Adrenal gland (tissue), 12 donors: Measurements from ENCODE around the gene SLC22A3. TPM values are rescaled to one million over a fixed set of nuclear protein-coding genes. Genes with fewer than 3 reads are reported as not detected.

Experiments
- DNase-seq, 7 donors: peaks; one replicate each; pipeline ENCODE4 v3.0.0-alpha.2; 2019 to 2020
- H3K27ac ChIP-seq, 5 donors: fragments of 200-600 bp; sonication (generic) in 4 of 5; 1 replicate in 3 of 5; 2 replicates in 2 of 5; pipeline versions ENCODE4 v1.5.1 to v1.8.0; 2016 to 2020; ENCODE audit warnings: mild to moderate bottlenecking in 1 of 5
- H3K27me3 ChIP-seq: fragments of 200-600 bp; 2 replicates; pipeline ENCODE4 v1.8.0; 2021
- H3K36me3 ChIP-seq, 2 donors: fragments of 200-600 bp; replicated peaks in 1 of 2; 1 replicate in 1 of 2; 2 replicates in 1 of 2; pipeline versions ENCODE4 v1.5.1 to v1.8.0; 2018 to 2022
- H3K4me1 ChIP-seq, 2 donors: fragments of 200-600 bp; replicated peaks in 1 of 2; 1 replicate in 1 of 2; 2 replicates in 1 of 2; pipeline versions ENCODE4 v1.5.1 to v1.8.0; 2018 to 2021
- H3K4me3 ChIP-seq, 4 donors: fragments of 200-600 bp; sonication (generic) in 3 of 4; one replicate each; pipeline ENCODE4 v1.5.1; 2016 to 2018
- H3K9me3 ChIP-seq, 3 donors: fragments of 200-600 bp; sonication (generic) in 1 of 3; replicated peaks in 1 of 3; 1 replicate in 2 of 3; 2 replicates in 1 of 3; pipeline versions ENCODE4 v1.5.1 to v1.8.0; 2016 to 2021
- POLR2A ChIP-seq, 2 donors: fragments of 450-650 bp; IDR thresholded peaks; one replicate each; pipeline ENCODE4 v1.6.1; 2017; ENCODE audit warnings: antibody characterized with exemption in 2 of 2, mild to moderate bottlenecking in 2 of 2, moderate library complexity in 1 of 2
- WGBS, 4 donors: extraction: QIAGEN DNeasy Blood & Tissue Kit in 2 of 4; methylation state at CpG; one replicate each; pipeline versions ENCODE4 v1.1.5 to v1.1.7; 2013 to 2017; 5-methylcytosine and 5-hydroxymethylcytosine counted together
- intact Hi-C, 2 donors: fragments of 100-400 bp; cut with DNase I; formaldehyde crosslinking; loops; one replicate each; pipeline versions ENCODE4 v1.14.1 to v1.15.0; 2022 to 2023
- polyA plus RNA-seq, 3 donors: library from polyadenylated mRNA; stranded (reverse); fragments of 200-250 nt in 2 of 3; fragments of 350-450 nt in 1 of 3; fragmentation: Illumina TruSeq in 1 of 3; extraction: RNeasy Lipid Tissue Mini Kit (QIAGEN cat#74804) in 1 of 3; gene quantifications; one replicate each; pipeline ENCODE4 v1.2.3, GENCODE V29; 2013 to 2014
- total RNA-seq, 9 donors: library from RNA; depleted of rRNA in 4 of 9; stranded (reverse); fragments of >200 nt in 4 of 9; fragments of 120-200 nt in 1 of 9; fragmentation: NEBNext Ultra II Directional in 1 of 9; extraction: Animal tissue kit (Norgen Biotek cat#: 25700) in 1 of 9; gene quantifications; one replicate each; pipeline versions ENCODE4 v1.1.0 to v1.2.4, GENCODE V29; 2013 to 2023
- TF ChIP-seq, protein P1 (sequence below), 6 experiments: fragments of 450-650 bp in 4 of 6; fragments of 200-600 bp in 2 of 6; sonication (generic) in 1 of 6; IDR thresholded peaks; 1 replicate in 5 of 6; 2 replicates in 1 of 6; pipeline versions ENCODE4 v1.5.1 to v1.8.0; 2016 to 2021; ENCODE audit warnings: antibody characterized with exemption in 6 of 6, mild to moderate bottlenecking in 2 of 6, moderate library complexity in 1 of 6
- donor health status: healthy with polysubstance abuse.
- donor health status: Bipolar disorder and iron deficiency.
- donor health status: DM: yes; HTN: yes; CAD: no.
- donor health status: DM: no; HTN: no; CAD: no.
- donor health status: DM: no; HTN: no; CAD: no.
- donor health status: DM: yes; HTN: yes; CAD: no.

Gene SLC22A3
- total and polyA plus RNA-seq, 12 donors, result 7.2 to 51.9 (median 31.2) TPM

GRCh38 chr6:160398674-160399271 lies 50.6 kb downstream of the SLC22A3 start:
- no peak for DNase-seq
- H3K36me3 ChIP-seq, result no peaks in the 10 kb centered on the region
- WGBS, 4 donors, result 62 to 80% (median 74%) methylated on average over 3 of the region's 3 CpGs
- no peaks in the 10 kb centered on the region for H3K27me3 ChIP-seq
- peaks cover 0 to 3% of the 10 kb centered on the region in 2 donors for H3K4me1 ChIP-seq
- H3K27ac ChIP-seq, result no peak overlapping the region
- H3K9me3 ChIP-seq, result no peaks in the 10 kb centered on the region
- H3K4me3 ChIP-seq, result no peak overlapping the region
- no peak for TF ChIP-seq POLR2A (IDR thresholded peaks at IDR 0.05)
- TF ChIP-seq, protein P1, sequence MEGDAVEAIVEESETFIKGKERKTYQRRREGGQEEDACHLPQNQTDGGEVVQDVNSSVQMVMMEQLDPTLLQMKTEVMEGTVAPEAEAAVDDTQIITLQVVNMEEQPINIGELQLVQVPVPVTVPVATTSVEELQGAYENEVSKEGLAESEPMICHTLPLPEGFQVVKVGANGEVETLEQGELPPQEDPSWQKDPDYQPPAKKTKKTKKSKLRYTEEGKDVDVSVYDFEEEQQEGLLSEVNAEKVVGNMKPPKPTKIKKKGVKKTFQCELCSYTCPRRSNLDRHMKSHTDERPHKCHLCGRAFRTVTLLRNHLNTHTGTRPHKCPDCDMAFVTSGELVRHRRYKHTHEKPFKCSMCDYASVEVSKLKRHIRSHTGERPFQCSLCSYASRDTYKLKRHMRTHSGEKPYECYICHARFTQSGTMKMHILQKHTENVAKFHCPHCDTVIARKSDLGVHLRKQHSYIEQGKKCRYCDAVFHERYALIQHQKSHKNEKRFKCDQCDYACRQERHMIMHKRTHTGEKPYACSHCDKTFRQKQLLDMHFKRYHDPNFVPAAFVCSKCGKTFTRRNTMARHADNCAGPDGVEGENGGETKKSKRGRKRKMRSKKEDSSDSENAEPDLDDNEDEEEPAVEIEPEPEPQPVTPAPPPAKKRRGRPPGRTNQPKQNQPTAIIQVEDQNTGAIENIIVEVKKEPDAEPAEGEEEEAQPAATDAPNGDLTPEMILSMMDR (IDR thresholded peaks at IDR 0.05), result no peak
- intact Hi-C loops, result no loop called here

DNA sequence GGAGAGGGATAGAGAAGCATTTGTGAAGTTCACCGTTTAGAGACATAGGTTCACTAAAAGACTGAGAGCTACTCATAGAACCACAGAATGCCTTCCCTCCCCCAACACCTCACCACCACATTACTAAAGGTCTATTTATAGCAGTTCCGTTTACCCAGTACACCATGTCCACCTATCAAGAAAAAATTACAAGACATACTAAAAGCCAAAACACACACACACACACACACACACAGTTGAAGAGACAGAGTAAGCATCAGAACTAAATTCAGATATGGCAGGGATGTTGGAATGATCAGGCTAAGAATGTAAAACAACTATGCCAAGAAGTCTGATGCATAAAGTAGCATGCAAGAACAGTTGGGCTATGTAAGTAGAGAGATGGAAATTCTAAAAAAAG lies 52.3 kb downstream of the SLC22A3 start:
- no peak for DNase-seq
- no peaks in the 10 kb centered on the region for H3K9me3 ChIP-seq
- H3K27me3 ChIP-seq, result no peaks in the 10 kb centered on the region
- TF ChIP-seq, protein P1 (IDR thresholded peaks at IDR 0.05), result no peak
- TF ChIP-seq POLR2A (IDR thresholded peaks at IDR 0.05), result no peak
- no peaks in the 10 kb centered on the region for H3K36me3 ChIP-seq
- intact Hi-C loops, result no loop called here
- no peak overlapping the region for H3K27ac ChIP-seq
- no peak overlapping the region for H3K4me3 ChIP-seq
- 70 to 76% (median 74%) methylated on average over 2 of the region's 2 CpGs for WGBS, 4 donors
- H3K4me1 ChIP-seq, result peaks cover 0 to 3% of the 10 kb centered on the region in 2 donors

- Histone ChIP-seq H3K9me3 (no peaks in the 10 kb centered on the region), H3K4me1 (no peaks in the 10 kb centered on the region), H3K27ac (no peak overlapping the region), H3K36me3 (no peaks in the 10 kb centered on the region), H3K4me3 (no peak overlapping the region), H3K27me3 (no peaks in the 10 kb centered on the region)
- intact Hi-C loops, result no loop called here
- DNase-seq, result no peak
- WGBS, 4 donors, result 50 to 73% (median 58%) methylated on average over 5 of the region's 5 CpGs
- TF ChIP-seq POLR2A (IDR thresholded peaks at IDR 0.05), result no peak
- TF ChIP-seq, protein P1 (IDR thresholded peaks at IDR 0.05), result no peak
These were observed 60.4 kb downstream of the SLC22A3 start for GRCh38 chr6:160408528-160408927.

DNA sequence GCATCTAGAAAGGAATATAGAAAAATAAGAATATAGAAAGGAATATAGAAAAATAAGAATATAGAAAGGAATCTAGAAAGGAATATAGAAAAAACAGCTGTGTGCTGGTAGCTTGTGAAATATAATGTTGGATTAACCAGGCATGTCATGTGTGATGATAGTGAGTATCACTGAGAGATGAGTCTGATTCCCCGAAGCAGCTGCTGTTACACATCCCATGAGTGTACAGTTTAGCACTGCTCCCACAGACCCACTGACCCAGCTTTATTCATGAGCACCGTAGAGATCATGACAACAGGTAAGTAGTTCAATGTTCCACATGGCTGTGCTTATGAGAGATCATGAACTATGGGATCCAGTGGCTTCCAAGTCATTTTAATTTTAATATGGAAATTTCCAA lies 64.8 kb downstream of the SLC22A3 start:
- DNase-seq, result no peak
- Histone ChIP-seq H3K36me3 (no peaks in the 10 kb centered on the region), H3K9me3 (no peaks in the 10 kb centered on the region), H3K27ac (no peak overlapping the region), H3K4me3 (no peak overlapping the region), H3K4me1 (no peaks in the 10 kb centered on the region), H3K27me3 (no peaks in the 10 kb centered on the region)
- intact Hi-C loops, result no loop called here
- no peak for TF ChIP-seq POLR2A (IDR thresholded peaks at IDR 0.05)
- TF ChIP-seq, protein P1 (IDR thresholded peaks at IDR 0.05), result no peak
- 87 to 94% (median 92%) methylated on average over 2 of the region's 2 CpGs for WGBS, 4 donors
